Body of pancreas (tissue), 4 donors: ENCODE results near the gene NOS3. TPM values are rescaled to one million over a fixed set of nuclear protein-coding genes. Genes with fewer than 3 reads are reported as not detected.
A peak's percentile ranks its signal among the peaks of the same experiment; 100 is the strongest.

ENCODE experiments used
- ATAC-seq: fragments of 150-250 bp; one replicate; pipeline ENCODE4 v1.9.1; 2016
- DNase-seq, 4 donors: peaks; one replicate each; pipeline ENCODE4 v3.0.0-alpha.2; 2019
- H3K27ac ChIP-seq, 4 donors: fragments of 200-600 bp; sonication (generic); 1 replicate in 3 of 4; 2 replicates in 1 of 4; pipeline versions ENCODE4 v1.5.1 to v1.6.1; 2016 to 2019; ENCODE audit warnings: mild to moderate bottlenecking in 1 of 4, mixed read lengths in 1 of 4, moderate library complexity in 1 of 4
- H3K27me3 ChIP-seq, 2 donors: fragments of 200-600 bp; sonication (generic); one replicate each; pipeline ENCODE4 v1.6.0; 2016; ENCODE audit warnings: mild to moderate bottlenecking in 1 of 2
- H3K36me3 ChIP-seq, 2 donors: fragments of 200-600 bp; sonication (generic); replicated peaks in 1 of 2; 2 replicates each; pipeline ENCODE4 v1.5.1; 2016; ENCODE audit warnings: low read depth in 2 of 2; ENCODE audit not compliant: insufficient read depth in 1 of 2
- H3K4me1 ChIP-seq: fragments of 200-600 bp; sonication (generic); one replicate; pipeline ENCODE4 v1.6.0; 2016
- H3K4me3 ChIP-seq, 2 donors: fragments of 200-600 bp; sonication (generic); 1 replicate in 1 of 2; 2 replicates in 1 of 2; pipeline ENCODE4 v1.5.1; 2016 to 2019
- H3K9me3 ChIP-seq, 3 donors: fragments of 200-600 bp; sonication (generic); 1 replicate in 2 of 3; 2 replicates in 1 of 3; pipeline ENCODE4 v1.5.1; 2016
- CTCF ChIP-seq, 7 experiments: fragments of 450-650 bp in 4 of 7; fragments of 200-600 bp in 3 of 7; sonication (generic) in 3 of 7; IDR thresholded peaks; one replicate each; pipeline ENCODE4 v1.5.1; 2016 to 2019; ENCODE audit warnings: antibody characterized with exemption in 7 of 7
- POLR2A ChIP-seq, 3 donors: fragments of 450-650 bp; IDR thresholded peaks; one replicate each; pipeline ENCODE4 v1.6.1; 2016; ENCODE audit warnings: antibody characterized with exemption in 3 of 3, mild to moderate bottlenecking in 2 of 3
- WGBS, 2 donors: methylation state at CpG; one replicate each; pipeline ENCODE4 v1.1.5; 2017; 5-methylcytosine and 5-hydroxymethylcytosine counted together
- intact Hi-C: fragments of 100-400 bp; cut with DNase I; formaldehyde crosslinking; loops from one replicate; pipeline ENCODE4 v1.15.1; 2023
- total RNA-seq, 2 donors: library from RNA; depleted of rRNA; stranded (reverse); fragments of >200 nt; gene quantifications; one replicate each; pipeline ENCODE4 v1.1.0, GENCODE V29; 2016

Gene NOS3
- total RNA-seq, 2 donors from 2014 or later: 4.9 to 7.6 TPM

GRCh38 chr7:151060113-151060415 lies 69.2 kb downstream of the NOS3 start:
- WGBS, 2 donors: 0 to 3% methylated on average over 9 to 17 of the region's 17 CpGs
- Histone ChIP-seq H3K27ac (peak overlapping the region; percentile 92 to 98 (median 96)), H3K4me1 (peaks cover 66% of the 10 kb centered on the region), H3K27me3 (no peaks in the 10 kb centered on the region), H3K36me3 (peaks cover 2 to 6% of the 10 kb centered on the region in 2 donors), H3K9me3 (no peaks in the 10 kb centered on the region), H3K4me3 (peak overlapping the region; percentile 48 to 73)
- DNase-seq (no peak), ATAC-seq (no peak)
- TF ChIP-seq POLR2A (IDR thresholded peaks at IDR 0.05) (no peak), CTCF (IDR thresholded peaks at IDR 0.05) (no peak)
- intact Hi-C loops: no loop called here

GRCh38 chr7:151060416-151061212 lies 69.8 kb downstream of the NOS3 start:
- Histone ChIP-seq H3K36me3 (peaks cover 2 to 6% of the 10 kb centered on the region in 2 donors), H3K4me1 (peaks cover 71% of the 10 kb centered on the region), H3K27me3 (no peaks in the 10 kb centered on the region), H3K4me3 (peak overlapping the region; percentile 48 to 73), H3K27ac (peak overlapping the region; percentile 92 to 98 (median 96)), H3K9me3 (no peaks in the 10 kb centered on the region)
- peak; percentile 53 to 67 (median 66) for DNase-seq
- no peak for TF ChIP-seq CTCF (IDR thresholded peaks at IDR 0.05)
- TF ChIP-seq POLR2A (IDR thresholded peaks at IDR 0.05): no peak
- 4 to 6% methylated on average over 5 to 21 of the region's 21 CpGs for WGBS, 2 donors
- ATAC-seq: no peak
- intact Hi-C loops: no loop called here

- peaks cover 2 to 6% of the 10 kb centered on the region in 2 donors for H3K36me3 ChIP-seq
- H3K9me3 ChIP-seq: no peaks in the 10 kb centered on the region
- TF ChIP-seq POLR2A (IDR thresholded peaks at IDR 0.05): no peak
- no peak for TF ChIP-seq CTCF (IDR thresholded peaks at IDR 0.05)
- H3K27me3 ChIP-seq: no peaks in the 10 kb centered on the region
- DNase-seq: no peak
- H3K4me1 ChIP-seq: peaks cover 70% of the 10 kb centered on the region
- WGBS, 2 donors: 45 to 51% methylated on average over 26 to 33 of the region's 33 CpGs
- no peak overlapping the region for H3K4me3 ChIP-seq
- peak overlapping the region; percentile 87 to 97 (median 94) for H3K27ac ChIP-seq
- no peak for ATAC-seq
- intact Hi-C loops: no loop called here
These were observed 70.6 kb downstream of the NOS3 start for GRCh38 chr7:151061213-151062110.

- ATAC-seq: no peak
- no peak for TF ChIP-seq CTCF (IDR thresholded peaks at IDR 0.05)
- no peak for TF ChIP-seq POLR2A (IDR thresholded peaks at IDR 0.05)
- no peak overlapping the region for H3K4me3 ChIP-seq
- peaks cover 65% of the 10 kb centered on the region for H3K4me1 ChIP-seq
- no peaks in the 10 kb centered on the region for H3K9me3 ChIP-seq
- intact Hi-C loops: no loop called here
- no peaks in the 10 kb centered on the region for H3K27me3 ChIP-seq
- DNase-seq: no peak
- peaks cover 6 to 7% of the 10 kb centered on the region in 2 donors for H3K36me3 ChIP-seq
- WGBS, 2 donors: 8 to 21% methylated on average over 7 to 11 of the region's 11 CpGs
- peak overlapping the region; percentile 87 to 97 (median 94) for H3K27ac ChIP-seq
These were observed 71.2 kb downstream of the NOS3 start for GRCh38 chr7:151062111-151062398.
